Ramos (cell line): ENCODE data around the gene SMPD3.

Experiments used
- in situ Hi-C: fragments of 300-500 bp; cut with MboI; formaldehyde crosslinking; loops from one replicate; pipeline ENCODE4 v1.14.3; 2022; ENCODE audit warnings: low sequenced_read_pairs; ENCODE audit not compliant: unreplicated experiment

SMPD3 gene

DNA sequence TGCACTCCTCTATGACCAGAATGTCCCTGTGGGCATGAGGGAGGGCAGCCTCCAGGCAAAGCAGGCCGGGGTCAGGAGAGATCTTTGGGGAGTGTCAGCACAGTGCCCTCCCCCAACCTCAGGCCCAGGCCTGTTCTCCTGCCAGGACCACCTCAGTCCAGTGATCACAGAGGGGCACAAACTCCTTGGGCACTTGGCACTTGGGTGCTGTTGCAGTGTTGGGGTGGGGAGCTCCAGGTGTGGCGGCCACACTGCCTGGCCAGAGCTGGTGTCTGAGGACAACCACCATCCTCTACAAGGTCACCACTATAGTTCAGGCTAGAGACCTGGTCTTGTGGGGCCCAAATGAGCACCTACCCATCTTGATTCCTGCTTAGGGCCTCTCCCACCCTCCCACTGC is 37.2 kb downstream of the SMPD3 start:
- in situ Hi-C loops = no loop called here

DNA sequence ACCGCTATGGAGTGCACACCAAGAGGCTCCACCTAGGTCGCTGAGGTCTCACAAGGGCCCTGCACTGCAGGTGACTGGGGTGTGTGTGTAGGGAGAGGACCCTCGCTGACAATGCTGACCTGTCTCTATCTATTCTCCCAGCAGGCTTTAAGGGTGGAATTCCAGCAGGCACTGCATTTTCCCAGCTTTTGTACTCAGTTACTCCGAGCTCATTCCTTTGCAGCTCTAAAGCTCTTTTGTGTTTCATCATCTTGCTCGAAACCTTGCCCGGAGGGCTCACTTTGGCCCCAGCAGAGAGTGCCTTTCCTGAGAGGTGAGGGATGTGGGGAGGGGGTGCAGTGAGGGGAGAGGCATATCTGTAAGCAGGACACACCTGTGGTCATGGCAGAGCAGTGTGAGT is 39.3 kb downstream of the SMPD3 start:
- in situ Hi-C loops = no loop called here

DNA sequence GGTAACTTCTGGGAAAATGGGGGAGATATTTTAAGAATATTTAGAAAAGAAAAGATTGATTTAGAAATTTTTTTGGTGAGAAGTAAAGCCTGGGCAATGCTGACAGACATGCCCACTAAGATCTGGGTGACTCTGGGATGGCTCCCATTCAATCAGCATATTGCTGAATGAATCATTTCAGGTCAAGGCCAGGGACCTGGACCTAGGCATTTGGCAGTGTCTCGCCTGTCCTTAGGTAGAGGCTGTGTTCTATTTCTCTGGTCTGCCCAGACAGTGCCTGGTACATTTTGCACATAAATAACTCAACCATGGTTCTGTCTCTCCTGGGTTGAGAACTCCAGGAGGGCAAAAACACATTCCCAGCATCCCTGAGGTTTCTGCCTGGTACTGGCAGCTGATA is 39.9 kb downstream of the SMPD3 start:
- in situ Hi-C loops = no loop called here

DNA sequence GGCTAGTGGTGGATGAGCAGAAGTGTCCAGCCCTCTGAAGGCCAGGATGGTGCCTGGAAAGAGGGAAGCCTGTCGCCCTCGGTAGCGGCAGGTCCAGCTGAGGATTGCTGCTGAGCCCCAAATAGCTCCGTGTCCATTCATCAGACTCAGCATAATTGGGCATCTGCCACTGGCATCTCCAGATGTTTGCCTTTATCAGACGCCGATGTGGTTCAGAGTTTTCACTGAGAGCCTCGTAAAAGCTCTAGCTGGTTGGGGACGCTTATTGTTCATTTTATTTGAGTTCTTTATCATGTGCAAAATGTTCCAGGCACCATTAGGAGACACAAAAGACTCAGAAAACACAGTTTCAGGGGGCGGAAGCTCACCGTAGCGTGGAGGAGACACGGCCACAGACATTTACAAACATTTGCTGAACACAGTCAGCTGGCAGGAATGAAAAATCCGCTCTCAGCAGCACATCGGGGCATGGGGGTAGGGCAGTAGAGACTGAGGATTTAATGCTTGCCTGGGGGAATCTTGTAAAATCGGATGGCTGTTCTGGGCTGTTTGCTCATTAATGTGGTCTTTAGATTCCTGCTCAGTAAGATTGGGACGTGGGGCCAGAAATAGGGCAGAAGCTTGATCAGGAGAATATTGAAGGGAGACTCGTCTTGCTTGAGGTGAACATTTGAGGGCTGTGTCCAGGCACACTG is 41.7 kb downstream of the SMPD3 start:
- in situ Hi-C loops = no loop called here

- in situ Hi-C loops = no loop called here
Observed at GRCh38 chr16:68404736-68405345, 43.5 kb downstream of the SMPD3 start.

DNA sequence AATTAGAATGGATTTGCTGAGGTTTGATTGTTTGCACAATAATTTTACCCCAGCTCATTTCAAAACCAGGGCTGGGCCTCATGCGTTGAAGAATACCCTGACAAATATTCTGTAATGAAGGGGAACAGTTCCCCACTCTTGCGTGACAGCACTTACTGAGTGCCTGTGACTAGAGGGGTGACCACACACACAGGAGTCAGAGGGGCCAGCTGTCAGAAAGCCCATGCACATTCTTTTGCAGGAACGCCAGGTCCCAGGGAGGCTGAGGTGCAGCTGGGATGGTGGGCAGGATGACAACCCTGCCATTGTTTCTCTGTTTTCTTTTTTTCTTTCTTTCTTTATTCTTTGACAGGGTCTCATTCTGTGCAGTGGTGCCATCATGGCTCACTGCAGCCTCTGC is 44.6 kb downstream of the SMPD3 start:
- in situ Hi-C loops = no loop called here

GRCh38 chr16:68403177-68403576 is 45.1 kb downstream of the SMPD3 start:
- in situ Hi-C loops = no loop called here

DNA sequence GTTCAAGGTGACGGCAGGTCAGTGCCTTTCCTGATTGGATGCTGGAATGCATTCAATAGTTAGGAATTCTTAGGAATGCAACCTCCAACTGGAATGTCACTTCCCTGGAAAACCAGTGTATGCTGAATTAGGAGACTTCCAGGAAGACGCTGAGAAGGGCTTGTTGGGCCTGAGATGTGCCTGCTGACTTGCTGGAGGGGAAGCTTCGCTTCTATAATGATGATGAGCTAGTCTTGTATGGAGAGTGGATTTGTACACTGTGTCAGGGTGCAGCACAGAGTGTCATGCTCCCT is 45.6 kb downstream of the SMPD3 start:
- in situ Hi-C loops = no loop called here

- in situ Hi-C loops = no loop called here
Observed at GRCh38 chr16:68401871-68402747, 46.2 kb downstream of the SMPD3 start.

- in situ Hi-C loops = no loop called here
Observed at GRCh38 chr16:68400924-68401460, 47.3 kb downstream of the SMPD3 start.

DNA sequence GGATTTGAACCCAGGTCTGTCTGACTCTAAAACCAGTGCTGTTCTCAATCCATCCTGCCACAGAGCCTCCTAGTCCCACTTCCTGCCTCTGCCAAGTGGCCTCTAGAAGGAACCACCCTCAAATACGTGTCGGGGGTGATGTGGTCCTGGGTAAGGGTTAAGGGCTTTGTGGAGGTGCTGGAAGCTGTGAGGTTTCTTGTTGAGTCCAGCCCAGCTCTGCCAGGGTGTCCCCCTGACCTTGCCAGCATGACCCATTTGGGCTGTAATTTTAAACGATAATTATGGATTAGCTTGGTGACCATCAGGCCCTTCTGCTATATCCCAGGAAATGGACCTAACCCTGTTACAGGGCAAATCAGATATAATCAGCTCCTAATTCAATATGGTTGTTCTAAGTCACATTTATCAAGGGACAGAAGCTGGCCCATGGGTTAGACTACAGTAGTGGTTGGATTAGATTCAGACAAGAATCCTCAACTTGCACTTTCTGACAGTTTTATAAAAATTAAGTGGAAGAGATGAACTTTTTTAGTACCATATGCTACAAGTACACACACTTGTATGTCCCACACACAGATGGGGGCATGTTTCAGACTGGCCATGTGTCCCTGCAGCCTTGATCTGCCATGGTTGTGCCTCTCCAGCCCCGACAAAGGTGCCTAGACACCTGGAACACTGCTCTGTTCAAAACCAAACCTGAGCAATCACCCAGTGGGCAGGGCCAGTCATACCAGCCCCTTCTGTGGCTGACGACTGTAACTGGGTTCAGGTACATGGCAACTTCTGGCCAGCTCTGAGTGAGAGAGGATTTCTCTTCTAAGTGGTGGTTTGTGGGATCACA is 48.0 kb downstream of the SMPD3 start:
- in situ Hi-C loops = no loop called here

DNA sequence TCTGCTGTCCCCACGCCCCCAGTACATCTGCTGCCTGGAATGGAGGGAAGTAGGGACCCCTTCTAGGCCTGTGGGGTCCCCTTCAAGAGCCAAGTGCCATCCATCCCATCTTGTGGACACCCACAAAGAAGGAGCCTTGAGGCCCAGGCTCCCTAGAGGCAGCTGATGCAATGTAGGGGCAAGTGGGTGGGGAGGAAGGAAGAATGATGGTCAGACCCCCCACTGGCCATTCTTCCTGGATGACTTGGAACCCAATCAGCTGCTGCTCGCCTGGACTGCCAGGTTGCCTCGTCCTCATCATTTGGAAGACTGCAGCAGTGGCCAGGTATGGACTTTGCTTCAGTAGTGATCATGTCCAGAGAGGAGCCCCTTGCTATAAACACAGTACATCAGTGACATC is 48.9 kb downstream of the SMPD3 start:
- in situ Hi-C loops = no loop called here

- in situ Hi-C loops = no loop called here
Observed at GRCh38 chr16:68397710-68398201, 50.6 kb downstream of the SMPD3 start.

- in situ Hi-C loops = no loop called here
Observed at GRCh38 chr16:68396481-68396880, 51.8 kb downstream of the SMPD3 start.

- in situ Hi-C loops = no loop called here
Observed at GRCh38 chr16:68395815-68396214, 52.5 kb downstream of the SMPD3 start.

DNA sequence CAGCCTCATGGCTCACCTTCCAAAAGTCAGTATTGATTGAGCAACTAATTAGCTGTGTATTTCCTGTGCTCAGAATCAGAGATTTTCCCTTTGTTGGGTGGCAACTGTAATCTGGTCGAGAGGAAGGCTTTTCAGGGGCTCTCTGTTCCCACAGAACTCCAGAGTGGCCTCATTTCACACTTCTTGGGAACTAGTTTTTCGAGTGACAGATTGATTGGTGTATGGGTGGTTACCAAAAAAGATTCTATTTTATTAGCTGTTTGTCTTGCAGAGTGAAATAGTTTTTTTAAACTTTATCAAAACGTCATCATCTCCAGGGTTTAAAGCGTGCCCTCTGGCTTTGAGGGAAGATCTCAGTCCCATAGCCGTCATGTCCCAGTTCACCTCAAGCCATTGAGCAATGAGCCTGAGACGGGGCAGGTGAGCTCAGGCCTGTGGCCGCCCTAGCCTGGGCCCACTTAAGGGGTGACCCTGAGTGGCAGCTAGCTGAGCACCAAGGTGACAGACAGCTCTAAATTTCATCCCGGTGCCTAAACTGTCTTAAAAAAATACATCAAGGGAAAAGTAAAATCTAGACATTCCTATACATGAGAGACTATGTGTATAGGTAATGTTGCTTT is 53.0 kb downstream of the SMPD3 start:
- in situ Hi-C loops = no loop called here

DNA sequence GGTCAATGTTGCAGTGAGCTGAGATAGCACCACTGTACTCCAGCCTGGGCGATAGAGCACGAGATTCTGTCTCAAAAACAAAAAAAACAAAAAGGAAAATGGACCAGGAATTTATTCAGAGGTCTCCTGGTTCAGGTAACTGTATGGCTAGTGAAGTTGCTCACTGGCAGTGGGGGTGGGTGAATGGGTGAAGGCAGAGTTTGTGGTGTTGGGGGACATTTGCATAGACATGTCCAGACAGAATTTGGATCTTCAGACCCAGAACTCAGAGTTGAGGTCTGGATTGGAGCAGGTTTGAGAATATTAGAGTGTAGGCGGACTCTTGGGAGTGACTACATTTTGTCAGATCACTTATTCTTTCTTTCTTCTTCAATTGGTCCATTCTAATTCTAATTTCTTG is 55.0 kb downstream of the SMPD3 start:
- in situ Hi-C loops = no loop called here

GRCh38 chr16:68389750-68390371 is 58.4 kb downstream of the SMPD3 start:
- in situ Hi-C loops = loop anchor here (10.0 kb wide), 1 partner anchor 125 kb away; no protein-coding TSS in a partner anchor

DNA sequence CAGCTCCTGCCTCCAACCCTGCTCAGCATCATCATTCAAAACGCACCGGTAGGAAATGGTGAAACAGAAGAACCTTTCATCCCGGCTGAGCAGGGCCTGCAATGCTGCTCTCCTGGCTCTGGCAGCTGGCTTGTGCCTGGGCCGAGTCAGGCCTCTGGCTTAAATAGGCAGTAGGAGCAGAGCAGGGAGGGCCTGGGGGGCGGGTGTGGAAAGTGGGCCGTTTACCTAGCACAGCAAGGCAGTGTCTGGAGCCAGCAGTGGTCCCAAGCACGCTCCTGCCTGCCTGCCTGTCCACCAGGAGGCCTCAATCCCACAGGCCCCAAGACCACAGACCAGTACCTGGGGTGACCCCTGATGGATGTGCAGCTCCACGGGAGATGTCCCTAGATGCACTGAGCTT is 59.3 kb downstream of the SMPD3 start:
- in situ Hi-C loops = loop anchor here (10.0 kb wide), 1 partner anchor 126 kb away; no protein-coding TSS in a partner anchor
